ENCODE data around the gene IFT81. TPM values are rescaled to one million over a fixed set of nuclear protein-coding genes. Genes with fewer than 3 reads are reported as not detected.

IFT81 gene
- total and polyA plus RNA-seq, 2 experiments from 2014 or later = 17.5 to 22.3 TPM

- DNase-seq (ENCODE audit: low spot score) = no peak
- Histone ChIP-seq H4K20me1 (replicated peaks; ENCODE audit: insufficient read depth) (no peaks in the 10 kb centered on the region), H3K4me1 (ENCODE audit: insufficient read depth) (no peaks in the 10 kb centered on the region), H3F3A (replicated peaks; ENCODE audit: low read depth) (no peaks in the 10 kb centered on the region), H3K27ac (ENCODE audit: low read depth) (no peak overlapping the region), H3K79me2 (replicated peaks; ENCODE audit: insufficient read depth) (no peaks in the 10 kb centered on the region), H3K4me3 (no peak overlapping the region), H3K27me3 (ENCODE audit: insufficient read depth) (no peaks in the 10 kb centered on the region), H3K36me3 (ENCODE audit: insufficient read depth) (peaks cover 5% of the 10 kb centered on the region; the same call in 1 of the 2 replicates), H3K4me2 (no peak overlapping the region), H2AFZ (no peak overlapping the region), H3K9me2 (ENCODE audit: insufficient read depth) (0 out of 2 replicates have a peak, but pooled peaks cover 4% of the 10 kb centered on the region)
- Mint-ChIP-seq H3K36me3 (ENCODE audit: low read depth) (peaks cover 26% of the 10 kb centered on the region), H3K27me3 (ENCODE audit: insufficient read depth, low read depth, poor library complexity) (peaks cover 2% of the 10 kb centered on the region), H3K4me3 (no peak overlapping the region), H3K27ac (no peak overlapping the region), H3K9me3 (peaks cover 18% of the 10 kb centered on the region), H3K4me1 (no peaks in the 10 kb centered on the region)
- no peak for ATAC-seq
- TF ChIP-seq CREB1 (CRISPR knock-in tag; IDR thresholded peaks at IDR 0.05; ENCODE audit: low read depth) (no peak), EZH2phosphoT487 (IDR thresholded peaks at IDR 0.05; ENCODE audit: unreplicated experiment) (no peak), CTCF (conservative IDR thresholded peaks at IDR 0.05; ENCODE audit: low read depth in 2 of 2) (no peak), ZNF114 (CRISPR knock-in tag; IDR thresholded peaks at IDR 0.05) (no peak), STAT1 (IDR thresholded peaks at IDR 0.05; ENCODE audit: unreplicated experiment) (no peak), POLR2AphosphoS5 (IDR thresholded peaks at IDR 0.05; ENCODE audit: low read depth) (no peak), NANOG (IDR thresholded peaks at IDR 0.05; ENCODE audit: borderline replicate concordance) (no peak), ZNF331 (CRISPR knock-in tag; IDR thresholded peaks at IDR 0.05; ENCODE audit: low read depth) (no peak), ZNF462 (CRISPR knock-in tag; IDR thresholded peaks at IDR 0.05) (no peak), EZH2 (IDR thresholded peaks at IDR 0.05; ENCODE audit: low read depth, unreplicated experiment) (no peak), JUNB (IDR thresholded peaks at IDR 0.05; ENCODE audit: unreplicated experiment) (no peak)
- TF ChIP-seq, protein P1, sequence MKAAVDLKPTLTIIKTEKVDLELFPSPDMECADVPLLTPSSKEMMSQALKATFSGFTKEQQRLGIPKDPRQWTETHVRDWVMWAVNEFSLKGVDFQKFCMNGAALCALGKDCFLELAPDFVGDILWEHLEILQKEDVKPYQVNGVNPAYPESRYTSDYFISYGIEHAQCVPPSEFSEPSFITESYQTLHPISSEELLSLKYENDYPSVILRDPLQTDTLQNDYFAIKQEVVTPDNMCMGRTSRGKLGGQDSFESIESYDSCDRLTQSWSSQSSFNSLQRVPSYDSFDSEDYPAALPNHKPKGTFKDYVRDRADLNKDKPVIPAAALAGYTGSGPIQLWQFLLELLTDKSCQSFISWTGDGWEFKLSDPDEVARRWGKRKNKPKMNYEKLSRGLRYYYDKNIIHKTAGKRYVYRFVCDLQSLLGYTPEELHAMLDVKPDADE (IDR thresholded peaks at IDR 0.05) = no peak
- TF ChIP-seq, protein P2, sequence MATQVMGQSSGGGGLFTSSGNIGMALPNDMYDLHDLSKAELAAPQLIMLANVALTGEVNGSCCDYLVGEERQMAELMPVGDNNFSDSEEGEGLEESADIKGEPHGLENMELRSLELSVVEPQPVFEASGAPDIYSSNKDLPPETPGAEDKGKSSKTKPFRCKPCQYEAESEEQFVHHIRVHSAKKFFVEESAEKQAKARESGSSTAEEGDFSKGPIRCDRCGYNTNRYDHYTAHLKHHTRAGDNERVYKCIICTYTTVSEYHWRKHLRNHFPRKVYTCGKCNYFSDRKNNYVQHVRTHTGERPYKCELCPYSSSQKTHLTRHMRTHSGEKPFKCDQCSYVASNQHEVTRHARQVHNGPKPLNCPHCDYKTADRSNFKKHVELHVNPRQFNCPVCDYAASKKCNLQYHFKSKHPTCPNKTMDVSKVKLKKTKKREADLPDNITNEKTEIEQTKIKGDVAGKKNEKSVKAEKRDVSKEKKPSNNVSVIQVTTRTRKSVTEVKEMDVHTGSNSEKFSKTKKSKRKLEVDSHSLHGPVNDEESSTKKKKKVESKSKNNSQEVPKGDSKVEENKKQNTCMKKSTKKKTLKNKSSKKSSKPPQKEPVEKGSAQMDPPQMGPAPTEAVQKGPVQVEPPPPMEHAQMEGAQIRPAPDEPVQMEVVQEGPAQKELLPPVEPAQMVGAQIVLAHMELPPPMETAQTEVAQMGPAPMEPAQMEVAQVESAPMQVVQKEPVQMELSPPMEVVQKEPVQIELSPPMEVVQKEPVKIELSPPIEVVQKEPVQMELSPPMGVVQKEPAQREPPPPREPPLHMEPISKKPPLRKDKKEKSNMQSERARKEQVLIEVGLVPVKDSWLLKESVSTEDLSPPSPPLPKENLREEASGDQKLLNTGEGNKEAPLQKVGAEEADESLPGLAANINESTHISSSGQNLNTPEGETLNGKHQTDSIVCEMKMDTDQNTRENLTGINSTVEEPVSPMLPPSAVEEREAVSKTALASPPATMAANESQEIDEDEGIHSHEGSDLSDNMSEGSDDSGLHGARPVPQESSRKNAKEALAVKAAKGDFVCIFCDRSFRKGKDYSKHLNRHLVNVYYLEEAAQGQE (IDR thresholded peaks at IDR 0.05; ENCODE audit: unreplicated experiment) = no peak
These were observed 58.1 kb downstream of the IFT81 start for GRCh38 chr12:110182281-110182680.

All from GM23338 (cell line).